Stimulated activated effector memory CD8-positive, alpha-beta T cell treated with anti-CD3 and anti-CD28 coated beads, Interleukin-12 subunit alpha, Interleukin-12 subunit beta, amount 100 ng/mL, for 72 hours (primary cell): ENCODE measurements around the gene SP3.

ENCODE experiments used
- ATAC-seq: fragments of 150-1000 bp; cut with Tn5 transposase; 2 replicates; pipeline ENCODE4 v1.10.0; 2021
- DNase-seq, 2 donors: peaks; one replicate each; pipeline ENCODE4 v3.0.0; 2021 to 2022; ENCODE audit warnings: low spot score in 2 of 2
- H3K27ac Mint-ChIP-seq: one replicate; pipeline ENCODE4 v1.8.0; 2022; ENCODE audit warnings: mild to moderate bottlenecking, mixed read lengths
- H3K36me3 Mint-ChIP-seq: one replicate; pipeline ENCODE4 v1.8.0; 2022; ENCODE audit warnings: mild to moderate bottlenecking, mixed read lengths
- H3K4me1 Mint-ChIP-seq: one replicate; pipeline ENCODE4 v1.8.0; 2022; ENCODE audit warnings: mixed read lengths
- H3K4me3 Mint-ChIP-seq: one replicate; pipeline ENCODE4 v1.8.0; 2022; ENCODE audit warnings: mild to moderate bottlenecking, mixed read lengths
- H3K9me3 Mint-ChIP-seq: one replicate; pipeline ENCODE4 v1.8.0; 2022; ENCODE audit warnings: mixed read lengths

Gene SP3

DNA sequence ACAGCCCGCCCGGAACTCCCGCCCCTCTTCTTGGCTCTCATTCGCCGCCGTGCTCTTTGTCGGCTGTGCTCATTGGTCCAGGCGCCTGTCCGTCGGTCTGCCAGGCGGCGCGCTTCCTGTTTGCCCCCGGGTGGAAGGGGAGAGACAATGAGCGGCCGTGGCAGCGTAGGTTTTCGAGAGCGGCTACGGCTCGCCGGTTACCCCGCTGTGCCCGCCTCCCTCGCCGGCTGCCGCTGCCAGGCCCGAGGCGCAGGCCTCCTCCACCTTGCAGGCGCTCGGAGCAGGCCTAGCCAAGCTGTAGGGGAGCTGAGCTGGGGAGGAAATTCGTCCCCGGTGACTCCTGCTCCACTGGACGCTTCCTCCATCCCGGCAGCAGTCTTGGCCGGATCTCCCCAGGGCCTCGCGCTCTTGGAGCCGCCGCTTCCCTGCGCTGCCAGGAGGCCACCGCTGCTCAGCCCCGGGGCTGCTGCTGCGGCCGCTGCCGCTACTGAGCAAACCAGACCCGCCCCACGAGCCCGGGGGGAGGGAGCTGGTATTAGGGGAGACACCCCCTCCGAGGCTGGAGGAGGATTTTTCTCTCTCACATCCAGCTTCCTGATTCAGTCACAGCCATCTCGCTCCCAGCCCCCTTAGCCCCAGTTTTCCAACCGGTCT is at the start of gene SP3:
SP3 (minus strand) TSS at position 2 of the 654 bp plus-strand sequence. CDS start 202 bp downstream, outside the sequence.
- Mint-ChIP-seq H3K27ac (peak within 1 kb of the TSS; percentile 97), H3K36me3 (peaks cover 54% of the 10 kb centered on the region), H3K9me3 (no peaks in the 10 kb centered on the region), H3K4me3 (peak within 1 kb of the TSS; percentile 74), H3K4me1 (peaks cover 24% of the 10 kb centered on the region)
- DNase-seq = peak; percentile 83 to 95
- ATAC-seq = peak; percentile 85

DNA sequence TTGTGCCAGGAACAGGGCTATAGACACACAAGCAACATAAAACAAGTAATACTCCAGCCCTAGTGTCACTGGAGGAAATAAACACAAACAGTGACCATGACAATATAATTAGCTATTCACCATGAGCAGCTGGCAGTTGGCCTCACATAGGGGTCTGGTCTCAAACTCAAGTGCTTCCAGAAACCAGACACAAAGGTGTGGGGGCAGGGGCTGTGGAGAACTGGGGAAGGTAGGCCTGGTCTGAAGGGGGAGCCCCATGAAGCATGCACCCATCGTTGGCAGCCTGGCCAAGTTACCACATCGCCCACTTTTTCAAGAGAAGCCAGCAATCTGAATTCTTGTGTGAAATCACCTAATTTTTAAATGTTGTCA is 49.5 kb upstream of the SP3 start:
- Mint-ChIP-seq H3K4me1 (peaks cover 11% of the 10 kb centered on the region), H3K27ac (no peak overlapping the region), H3K4me3 (no peak overlapping the region), H3K36me3 (no peaks in the 10 kb centered on the region), H3K9me3 (no peaks in the 10 kb centered on the region)
- ATAC-seq (no peak), DNase-seq (no peak)

DNA sequence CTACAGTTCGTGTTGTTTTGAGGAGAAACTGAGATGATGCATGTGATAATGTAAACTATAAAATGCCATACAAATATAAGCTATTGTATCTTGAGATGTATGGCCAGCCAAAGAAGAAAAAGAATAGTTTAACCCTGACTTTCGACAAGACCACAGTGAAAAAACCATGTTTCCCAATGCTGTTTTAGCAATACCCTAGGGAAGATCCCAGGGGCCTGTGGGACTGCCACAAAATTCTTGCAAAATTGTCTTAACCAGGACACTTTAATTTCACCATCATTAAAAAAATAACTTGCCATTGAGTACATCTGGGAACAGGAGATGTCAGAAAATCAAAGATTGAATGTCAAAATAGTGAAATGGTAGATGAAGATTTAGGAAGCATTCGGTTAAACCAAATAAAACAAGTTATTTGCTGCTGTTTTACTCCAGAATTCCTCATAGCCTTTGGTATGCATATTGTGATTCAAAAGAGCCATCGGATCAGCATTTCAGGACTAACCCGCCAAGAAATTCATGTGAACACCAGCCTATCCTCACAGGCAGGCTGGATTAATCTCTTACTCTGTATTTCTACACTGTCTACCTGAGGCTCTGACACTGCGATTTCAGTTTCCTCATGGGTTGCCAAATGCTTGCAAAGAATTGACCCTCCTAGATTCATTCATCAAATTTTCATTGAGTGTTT is 49.0 kb upstream of the SP3 start:
- peak overlapping the region; percentile 85 for H3K27ac Mint-ChIP-seq
- peak overlapping the region; percentile 72 for H3K4me3 Mint-ChIP-seq
- no peaks in the 10 kb centered on the region for H3K36me3 Mint-ChIP-seq

DNA sequence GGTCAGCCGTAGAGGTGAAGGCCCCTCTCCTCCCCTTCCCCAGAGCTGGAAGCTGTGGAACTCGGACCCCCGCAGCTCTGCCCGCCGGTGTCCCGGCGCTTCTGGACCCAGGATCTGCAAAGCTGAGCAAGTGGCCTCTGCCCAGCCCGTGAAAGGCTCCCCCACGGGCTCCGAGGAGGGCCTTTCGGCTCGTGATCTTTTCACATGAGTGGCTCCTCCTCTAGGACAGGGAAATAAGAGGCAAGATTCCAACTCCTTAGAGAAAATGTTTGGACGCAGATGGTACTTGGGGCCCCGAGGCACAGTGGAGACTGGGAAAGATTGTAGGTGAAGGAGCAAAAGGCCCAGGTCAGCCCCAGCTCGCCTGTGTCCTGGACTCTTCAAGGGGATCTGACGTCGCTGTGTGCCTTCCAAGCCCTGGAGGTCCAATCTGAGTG is 48.2 kb upstream of the SP3 start:
- Mint-ChIP-seq H3K4me3 (peak overlapping the region; percentile 72), H3K36me3 (no peaks in the 10 kb centered on the region), H3K9me3 (no peaks in the 10 kb centered on the region), H3K4me1 (peaks cover 11% of the 10 kb centered on the region), H3K27ac (peak overlapping the region; percentile 85)
- no peak for ATAC-seq
- no peak for DNase-seq

More for the DNA sequence above, 49.0 kb upstream of the SP3 start:
- Mint-ChIP-seq H3K4me1 (peaks cover 11% of the 10 kb centered on the region), H3K9me3 (no peaks in the 10 kb centered on the region)
- DNase-seq (no peak), ATAC-seq (no peak)

DNA sequence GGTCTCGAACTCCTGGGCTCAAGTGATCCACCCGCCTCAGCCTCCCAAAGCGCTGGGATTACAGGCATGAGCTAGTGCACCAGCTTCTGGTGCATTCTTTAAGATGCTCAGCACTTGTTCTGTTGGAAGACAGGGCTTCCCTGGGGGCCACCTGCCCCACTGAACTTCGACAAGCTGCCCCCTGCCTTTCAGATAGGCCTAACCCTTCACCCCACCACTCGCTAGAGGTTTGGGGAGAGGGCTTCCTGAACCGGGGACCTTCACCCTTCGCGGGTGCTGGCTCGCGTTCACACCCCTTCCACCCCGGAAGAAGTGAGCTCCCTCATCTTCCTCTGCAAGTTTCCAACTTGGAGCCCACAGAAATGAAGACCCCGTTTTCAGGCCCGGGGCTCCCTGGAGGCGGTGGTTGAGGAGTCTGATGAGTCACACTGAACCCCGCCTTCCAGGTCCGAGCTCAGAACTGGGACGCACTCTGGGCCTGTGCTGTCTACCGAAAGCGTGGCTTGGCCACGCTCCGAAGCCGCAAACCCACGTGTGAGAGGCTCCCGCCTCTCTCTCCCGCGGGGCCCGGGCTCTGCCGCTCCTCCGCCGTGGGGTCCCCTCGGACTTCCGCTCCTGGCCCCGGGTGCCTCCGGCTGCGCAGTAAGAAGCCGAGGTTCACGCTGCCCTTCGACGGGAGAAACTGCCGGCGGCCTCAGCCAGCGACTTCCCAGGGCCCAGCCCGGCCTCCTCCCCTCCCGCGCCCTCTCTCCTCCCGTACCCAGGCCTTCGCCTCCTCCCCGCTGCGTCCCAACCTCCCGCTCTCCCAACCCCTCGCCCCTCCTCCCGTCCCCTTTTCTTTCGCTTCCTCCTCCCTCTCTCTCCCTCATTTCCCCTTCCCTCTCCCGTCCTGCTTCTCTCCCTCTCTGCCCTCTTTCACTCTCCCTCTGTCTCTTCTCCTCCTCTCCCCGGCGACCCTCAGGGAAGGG is 47.5 kb upstream of the SP3 start:
- H3K36me3 Mint-ChIP-seq = no peaks in the 10 kb centered on the region
- no peaks in the 10 kb centered on the region for H3K9me3 Mint-ChIP-seq
- H3K4me3 Mint-ChIP-seq = peak overlapping the region; percentile 72
- peaks cover 11% of the 10 kb centered on the region for H3K4me1 Mint-ChIP-seq
- peak; percentile 85 for ATAC-seq
- H3K27ac Mint-ChIP-seq = peak overlapping the region; percentile 85
- DNase-seq = peak in 1 of 2 donors; percentile 8

DNA sequence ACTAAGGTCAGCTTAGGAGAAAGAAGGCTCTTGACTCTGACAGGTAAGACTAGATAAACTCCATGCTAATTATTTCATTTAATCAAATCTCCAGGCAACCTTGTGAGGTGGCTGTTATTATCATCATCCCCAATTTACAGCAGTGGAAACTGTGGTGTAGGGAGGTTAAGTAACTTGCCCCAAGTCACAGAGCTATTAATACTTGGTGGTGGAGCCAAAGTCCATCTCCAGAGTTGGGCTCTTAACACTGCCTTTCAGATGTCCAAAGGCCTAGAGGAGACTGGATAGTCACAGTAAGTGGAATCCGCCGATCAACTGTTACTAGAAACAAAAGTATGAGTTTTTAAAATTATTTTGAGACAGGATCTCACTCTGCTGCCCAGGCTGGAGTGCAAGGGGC is 46.6 kb upstream of the SP3 start:
- no peak for ATAC-seq
- peaks cover 11% of the 10 kb centered on the region for H3K4me1 Mint-ChIP-seq
- H3K27ac Mint-ChIP-seq = no peak overlapping the region
- no peak for DNase-seq
- H3K36me3 Mint-ChIP-seq = no peaks in the 10 kb centered on the region
- peak overlapping the region; percentile 72 for H3K4me3 Mint-ChIP-seq
- no peaks in the 10 kb centered on the region for H3K9me3 Mint-ChIP-seq

DNA sequence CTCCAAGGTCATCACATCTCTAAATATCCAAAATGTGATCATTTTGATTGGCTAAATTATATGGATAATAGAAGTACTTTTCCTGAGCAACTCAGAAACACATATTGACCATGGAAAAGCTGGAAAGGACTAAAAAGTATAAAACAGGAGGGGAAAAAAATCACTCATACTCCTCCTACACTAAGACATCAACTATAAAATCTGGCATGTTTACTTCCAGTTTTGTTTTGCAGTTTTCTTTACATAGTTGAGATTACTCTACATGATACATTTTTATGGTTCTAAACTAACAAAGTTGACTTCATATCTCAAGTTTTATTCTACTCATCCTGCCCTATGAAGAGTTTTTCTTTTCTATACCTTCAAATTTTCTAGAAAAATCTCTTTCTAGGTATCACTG is 46.0 kb upstream of the SP3 start:
- Mint-ChIP-seq H3K36me3 (no peaks in the 10 kb centered on the region), H3K4me3 (no peak overlapping the region), H3K27ac (no peak overlapping the region), H3K9me3 (no peaks in the 10 kb centered on the region), H3K4me1 (peaks cover 7% of the 10 kb centered on the region)
- DNase-seq (no peak), ATAC-seq (no peak)

DNA sequence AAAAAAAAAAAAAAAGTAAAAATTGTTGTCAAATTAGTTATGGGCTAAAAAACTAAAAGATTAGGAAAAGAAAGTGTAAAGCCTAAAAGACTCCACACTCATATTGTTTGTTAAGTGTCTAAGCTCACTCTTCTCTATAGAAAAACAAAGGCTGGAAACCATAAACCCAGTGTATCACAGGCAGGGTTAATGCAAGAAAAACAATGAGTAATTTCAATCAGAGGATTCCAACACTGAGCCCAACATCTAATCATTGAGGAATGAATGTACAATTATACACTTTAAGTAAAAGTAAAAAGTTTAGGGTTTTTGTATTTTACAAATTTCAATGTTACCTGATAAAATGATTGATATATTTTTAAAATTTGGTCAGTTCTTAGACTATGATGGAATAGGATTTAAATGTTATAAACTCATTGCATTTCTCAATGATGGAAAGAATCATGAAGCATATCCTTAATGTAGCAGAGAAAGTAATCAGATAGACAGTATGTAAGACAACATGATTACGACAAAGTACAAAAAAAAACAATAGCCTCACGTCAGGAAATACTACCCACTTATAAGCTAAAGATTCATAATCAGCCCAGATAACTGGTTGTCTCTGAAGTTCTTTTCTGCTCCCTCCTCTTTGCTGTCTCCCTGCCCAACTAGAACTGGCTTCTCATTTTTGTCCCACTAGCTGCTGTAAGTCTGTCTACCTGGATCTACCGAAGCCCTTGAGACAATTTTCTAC is 44.5 kb upstream of the SP3 start:
- Mint-ChIP-seq H3K36me3 (no peaks in the 10 kb centered on the region), H3K4me1 (peaks cover 16% of the 10 kb centered on the region), H3K4me3 (no peak overlapping the region), H3K9me3 (no peaks in the 10 kb centered on the region), H3K27ac (no peak overlapping the region)
- no peak for ATAC-seq
- no peak for DNase-seq

DNA sequence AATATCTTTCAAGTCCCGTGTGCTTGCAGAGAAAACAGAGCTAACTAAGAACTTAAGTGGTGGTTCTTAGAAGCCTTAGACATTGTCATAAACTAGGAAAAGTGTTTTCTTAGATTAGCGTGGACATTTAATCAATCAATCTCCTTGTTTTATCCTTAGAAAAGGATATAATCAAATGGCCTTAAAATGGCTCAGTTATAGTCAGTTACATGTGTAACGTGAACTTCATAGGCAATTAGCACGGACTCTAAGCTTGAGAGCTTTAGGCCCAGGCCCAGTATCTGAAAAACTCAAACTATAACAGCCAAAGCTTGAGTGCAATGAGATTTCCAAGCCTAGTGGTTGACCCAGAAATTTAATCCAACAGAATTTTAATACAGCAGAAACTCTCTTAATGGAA is 43.5 kb upstream of the SP3 start:
- H3K4me3 Mint-ChIP-seq = no peak overlapping the region
- no peaks in the 10 kb centered on the region for H3K9me3 Mint-ChIP-seq
- H3K4me1 Mint-ChIP-seq = peaks cover 18% of the 10 kb centered on the region
- H3K36me3 Mint-ChIP-seq = no peaks in the 10 kb centered on the region
- no peak overlapping the region for H3K27ac Mint-ChIP-seq
- no peak for ATAC-seq
- DNase-seq = no peak

DNA sequence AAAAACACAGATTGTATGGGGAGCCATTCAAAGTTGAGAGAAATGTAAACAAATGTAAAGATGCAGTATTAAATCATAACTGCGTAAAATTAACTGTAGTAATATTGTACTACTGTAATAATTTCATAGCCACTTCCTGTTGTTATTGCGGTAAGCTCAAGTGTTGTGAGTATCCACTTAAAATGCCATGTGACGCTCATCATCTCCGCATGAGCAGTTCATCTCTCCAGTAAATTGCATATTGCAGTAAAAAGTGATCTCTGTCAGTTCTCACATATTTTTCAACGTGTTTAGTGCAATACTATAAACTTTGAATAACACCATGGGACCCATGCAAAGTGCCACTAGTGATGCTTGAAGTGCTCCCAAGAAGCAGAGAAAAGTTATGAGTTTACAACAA is 41.8 kb upstream of the SP3 start:
- H3K27ac Mint-ChIP-seq = no peak overlapping the region
- H3K36me3 Mint-ChIP-seq = no peaks in the 10 kb centered on the region
- DNase-seq (no peak), ATAC-seq (no peak)
- peaks cover 11% of the 10 kb centered on the region for H3K4me1 Mint-ChIP-seq
- H3K4me3 Mint-ChIP-seq = no peak overlapping the region
- H3K9me3 Mint-ChIP-seq = no peaks in the 10 kb centered on the region

DNA sequence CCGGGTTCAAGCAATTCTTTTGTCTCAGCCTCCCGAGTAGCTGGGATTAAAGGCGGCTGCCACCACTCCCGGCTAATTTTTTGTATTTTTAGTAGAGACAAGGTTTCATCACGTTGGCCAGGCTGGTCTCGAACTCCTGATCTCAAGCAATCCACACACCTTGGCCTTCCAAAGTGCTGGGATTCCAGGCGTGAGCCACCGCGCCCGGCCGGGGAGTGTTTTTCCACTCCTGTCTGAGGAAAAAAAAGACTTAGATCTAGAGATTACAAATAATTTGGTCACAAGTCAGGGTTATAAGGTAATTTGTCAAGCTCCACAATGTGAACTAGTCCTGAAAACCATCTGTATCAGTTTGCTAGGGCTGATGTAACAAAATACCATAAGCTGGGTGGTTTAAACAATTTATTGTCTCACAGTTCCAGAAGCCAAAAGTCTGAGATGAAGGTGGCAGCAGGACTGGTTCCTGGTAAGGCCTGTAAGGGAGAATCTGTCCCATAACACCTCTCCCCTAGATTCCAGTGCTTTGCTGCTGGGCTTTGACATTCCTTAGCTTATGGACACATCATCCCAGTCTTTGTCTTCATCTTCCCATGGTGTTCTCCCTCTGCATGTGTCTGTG is 40.7 kb upstream of the SP3 start:
- no peaks in the 10 kb centered on the region for H3K36me3 Mint-ChIP-seq

DNA sequence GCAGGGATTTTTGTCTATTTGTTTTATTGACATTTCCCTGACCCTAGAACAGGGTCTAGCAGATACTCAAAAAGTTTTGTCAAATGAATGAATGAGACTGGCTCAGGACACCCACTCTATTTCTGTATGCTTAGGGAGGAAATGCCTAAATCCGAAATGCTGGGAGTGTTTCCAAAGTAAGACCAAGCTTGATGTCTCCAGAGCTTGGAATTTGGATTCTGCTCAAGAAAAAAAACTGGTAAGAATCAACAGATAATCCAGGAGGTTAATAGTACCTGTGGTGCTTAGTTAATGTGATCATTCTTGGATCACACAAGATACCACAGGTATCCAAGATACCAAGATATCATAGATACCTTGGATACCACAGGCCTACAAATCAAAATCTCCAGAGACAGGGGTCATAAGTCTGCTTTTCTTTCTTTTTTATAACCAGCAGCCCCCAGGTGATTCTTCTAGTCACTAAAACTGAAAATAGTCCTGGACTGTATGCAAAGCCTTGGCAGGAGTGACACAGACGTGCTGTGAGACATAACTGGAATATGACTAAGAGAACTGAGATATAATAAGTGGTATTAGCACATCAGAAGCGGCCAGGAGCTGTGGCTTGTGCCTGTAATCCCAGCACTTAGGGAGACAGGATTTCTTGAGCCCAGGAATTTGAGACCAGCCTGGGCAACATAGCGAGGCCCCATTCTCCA is 39.9 kb upstream of the SP3 start:
- no peak for DNase-seq
- peak; percentile 99 for ATAC-seq
- Mint-ChIP-seq H3K36me3 (no peaks in the 10 kb centered on the region), H3K4me1 (peaks cover 11% of the 10 kb centered on the region), H3K9me3 (no peaks in the 10 kb centered on the region), H3K27ac (no peak overlapping the region), H3K4me3 (no peak overlapping the region)

More for the DNA sequence above, 40.7 kb upstream of the SP3 start:
- no peak for DNase-seq
- Mint-ChIP-seq H3K27ac (no peak overlapping the region), H3K4me1 (peaks cover 11% of the 10 kb centered on the region), H3K4me3 (no peak overlapping the region), H3K9me3 (no peaks in the 10 kb centered on the region)
- no peak for ATAC-seq

DNA sequence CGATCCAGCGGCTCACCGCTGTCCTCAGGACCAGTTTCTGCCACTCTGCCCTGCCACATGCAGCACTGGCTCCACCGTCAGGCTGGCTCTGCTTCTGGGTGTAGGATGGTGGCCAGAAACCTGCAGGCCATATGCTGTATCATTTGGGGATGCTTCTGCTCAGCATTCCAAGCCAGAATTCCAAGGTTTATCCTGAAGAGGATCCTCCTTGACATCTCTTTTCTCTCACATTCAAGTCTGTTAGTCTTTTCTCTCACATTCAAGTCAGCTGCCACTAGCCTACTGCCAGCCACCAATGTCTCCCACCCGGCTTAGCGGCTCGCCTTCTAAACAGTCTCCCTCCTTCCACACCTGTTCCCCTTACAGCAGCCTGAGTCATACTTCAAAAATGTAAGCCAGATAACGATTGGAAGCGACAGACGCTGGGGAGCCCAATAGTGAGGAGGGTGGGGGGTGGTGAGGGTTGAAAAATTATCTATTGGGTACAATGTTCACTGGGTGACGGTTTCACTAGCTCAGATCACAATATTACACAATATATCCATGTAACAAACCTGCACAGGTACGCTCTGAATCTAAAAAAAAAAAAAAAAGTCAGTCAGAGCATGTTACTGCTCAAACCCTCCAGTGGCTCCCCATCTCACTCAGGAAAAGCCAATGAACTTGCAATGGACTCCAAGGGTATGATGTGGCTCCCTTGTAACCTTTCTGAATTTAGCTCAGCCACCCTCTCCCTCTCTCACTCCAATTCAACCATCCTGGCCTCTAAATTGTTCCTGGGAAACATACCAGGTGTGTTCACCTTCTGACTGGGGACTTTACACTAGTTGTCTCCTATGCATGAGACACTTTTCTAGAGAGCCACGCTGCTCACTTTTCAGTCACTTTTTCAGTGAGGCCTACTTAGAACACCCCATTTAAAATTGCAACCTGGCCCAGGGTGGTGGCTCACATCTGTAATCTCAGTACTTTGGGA is 38.8 kb upstream of the SP3 start:
- Mint-ChIP-seq H3K4me1 (peaks cover 11% of the 10 kb centered on the region), H3K4me3 (no peak overlapping the region), H3K27ac (no peak overlapping the region), H3K36me3 (no peaks in the 10 kb centered on the region), H3K9me3 (no peaks in the 10 kb centered on the region)
- no peak for ATAC-seq
- no peak for DNase-seq
